Endothelial cell of umbilical vein (primary cell): Measurements from ENCODE around the gene MTSS2.

ENCODE experiments used
- CTCF ChIP-seq, 2 donors: IDR thresholded peaks; 1 replicate in 1 of 2; 2 replicates in 1 of 2; pipeline ENCODE4 v1.5.1; 2011; ENCODE audit warnings: low read length in 2 of 2, mild to moderate bottlenecking in 2 of 2, moderate library complexity in 2 of 2, control low read depth in 1 of 2, inconsistent platforms in 1 of 2, low read depth in 1 of 2; ENCODE audit not compliant: insufficient read depth in 1 of 2; ENCODE audit errors: extremely low read depth in 1 of 2
- EZH2 ChIP-seq: IDR thresholded peaks from 2 replicates; pipeline ENCODE4 v1.6.1; 2012; ENCODE audit warnings: borderline replicate concordance, low read depth, mild to moderate bottlenecking, moderate library complexity, low read length, inconsistent platforms; ENCODE audit not compliant: severe bottlenecking
- FOS ChIP-seq: IDR thresholded peaks from 2 replicates; pipeline ENCODE4 v1.6.1; 2011; ENCODE audit warnings: mild to moderate bottlenecking, low read length, moderate library complexity, borderline replicate concordance; ENCODE audit not compliant: insufficient read depth
- MAX ChIP-seq: IDR thresholded peaks from 2 replicates; pipeline ENCODE4 v1.6.1; 2011; ENCODE audit not compliant: insufficient read depth, insufficient read length
- POLR2A ChIP-seq: IDR thresholded peaks from 2 replicates; pipeline ENCODE4 v1.6.1; 2012; ENCODE audit warnings: low read depth, mild to moderate bottlenecking, control low read depth, low read length
- POLR2AphosphoS5 ChIP-seq: IDR thresholded peaks from 2 replicates; pipeline ENCODE4 v1.6.1; 2012; ENCODE audit warnings: low read depth, mild to moderate bottlenecking, control low read depth, low read length, moderate library complexity; ENCODE audit not compliant: insufficient read depth

- no peak for TF ChIP-seq CTCF (IDR thresholded peaks at IDR 0.05; ENCODE audit: extremely low read depth in 1 of 2, insufficient read depth in 1 of 2, low read depth in 1 of 2, low read length in 2 of 2)
- TF ChIP-seq EZH2: no peak
- no peak for TF ChIP-seq POLR2A
- TF ChIP-seq POLR2AphosphoS5: no peak
- TF ChIP-seq FOS: no peak
- no peak for TF ChIP-seq MAX
These were observed 40.9 kb downstream of the MTSS2 start for GRCh38 chr16:70644763-70645597.
